Measurements from ENCODE around the gene BRCA1.
"Not testable (repeated sequence)": the region's sequence is repeated elsewhere in the genome, so short reads cannot be mapped to it uniquely, and the experiment has no call there.

BRCA1 gene

GRCh38 chr17:43125967-43126910 is 1.1 kb upstream of the BRCA1 start:
- TF ChIP-seq, protein P1, sequence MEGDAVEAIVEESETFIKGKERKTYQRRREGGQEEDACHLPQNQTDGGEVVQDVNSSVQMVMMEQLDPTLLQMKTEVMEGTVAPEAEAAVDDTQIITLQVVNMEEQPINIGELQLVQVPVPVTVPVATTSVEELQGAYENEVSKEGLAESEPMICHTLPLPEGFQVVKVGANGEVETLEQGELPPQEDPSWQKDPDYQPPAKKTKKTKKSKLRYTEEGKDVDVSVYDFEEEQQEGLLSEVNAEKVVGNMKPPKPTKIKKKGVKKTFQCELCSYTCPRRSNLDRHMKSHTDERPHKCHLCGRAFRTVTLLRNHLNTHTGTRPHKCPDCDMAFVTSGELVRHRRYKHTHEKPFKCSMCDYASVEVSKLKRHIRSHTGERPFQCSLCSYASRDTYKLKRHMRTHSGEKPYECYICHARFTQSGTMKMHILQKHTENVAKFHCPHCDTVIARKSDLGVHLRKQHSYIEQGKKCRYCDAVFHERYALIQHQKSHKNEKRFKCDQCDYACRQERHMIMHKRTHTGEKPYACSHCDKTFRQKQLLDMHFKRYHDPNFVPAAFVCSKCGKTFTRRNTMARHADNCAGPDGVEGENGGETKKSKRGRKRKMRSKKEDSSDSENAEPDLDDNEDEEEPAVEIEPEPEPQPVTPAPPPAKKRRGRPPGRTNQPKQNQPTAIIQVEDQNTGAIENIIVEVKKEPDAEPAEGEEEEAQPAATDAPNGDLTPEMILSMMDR (IDR thresholded peaks at IDR 0.05; ENCODE audit: low read depth, low read length) = no peak
- peak overlapping the region; percentile 87 for H3K4me3 ChIP-seq (ENCODE audit: low read depth, low read length)
- no peak for DNase-seq (ENCODE audit: low read depth, low spot score)
- in situ Hi-C loops (cut with HindIII; ENCODE audit: low sequenced_read_pairs) = no loop called here

DNA sequence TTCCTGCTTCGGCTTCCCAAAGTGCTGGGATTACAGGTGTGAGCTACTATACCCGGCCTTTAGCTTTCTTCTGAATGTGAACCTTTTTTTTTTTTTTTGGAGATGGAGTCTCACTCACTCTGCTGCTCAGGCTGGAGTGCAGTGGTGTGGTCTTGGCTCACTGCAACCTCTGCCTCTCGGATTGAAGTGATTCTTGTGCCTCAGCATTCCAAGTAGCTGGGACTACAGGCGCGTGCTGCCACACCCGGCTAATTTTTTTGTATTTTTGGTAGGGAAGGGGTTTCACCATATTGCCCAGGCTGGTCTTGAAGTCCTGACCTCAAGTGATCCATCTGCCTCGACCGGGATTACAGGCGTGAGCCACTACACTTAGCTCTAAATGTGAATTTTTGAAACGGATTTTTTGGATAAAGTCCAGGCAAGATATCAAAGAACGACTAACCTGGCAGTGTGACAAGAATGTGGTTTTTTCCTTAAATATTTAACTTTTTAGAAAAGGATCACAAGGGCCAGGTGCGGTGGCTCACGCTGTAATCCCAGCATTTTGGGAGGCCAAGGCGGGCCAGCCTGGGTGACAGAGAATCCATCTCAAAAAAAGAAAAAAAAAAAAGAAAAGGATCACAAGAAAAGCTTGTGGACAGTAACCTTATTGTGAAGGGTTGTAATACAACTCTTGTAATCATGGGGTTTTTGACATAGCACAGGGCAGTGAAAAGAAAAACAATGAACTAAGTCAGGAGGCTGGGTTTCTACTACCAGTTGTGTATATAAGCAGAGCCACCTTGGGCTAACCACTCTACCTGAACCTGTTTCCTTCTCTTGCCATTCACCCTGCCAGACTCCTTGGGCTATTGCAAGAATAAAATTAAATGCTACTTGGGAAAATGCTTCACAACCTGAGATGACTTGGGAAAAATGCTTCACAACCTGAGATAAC is 6.2 kb downstream of the BRCA1 start:
- in situ Hi-C loops (cut with HindIII; ENCODE audit: low sequenced_read_pairs) = no loop called here
- H3K4me3 ChIP-seq (ENCODE audit: low read depth, low read length) = no peak overlapping the region
- TF ChIP-seq, protein P1 (IDR thresholded peaks at IDR 0.05; ENCODE audit: low read depth, low read length) = no peak
- no peak for DNase-seq (ENCODE audit: low read depth, low spot score)

DNA sequence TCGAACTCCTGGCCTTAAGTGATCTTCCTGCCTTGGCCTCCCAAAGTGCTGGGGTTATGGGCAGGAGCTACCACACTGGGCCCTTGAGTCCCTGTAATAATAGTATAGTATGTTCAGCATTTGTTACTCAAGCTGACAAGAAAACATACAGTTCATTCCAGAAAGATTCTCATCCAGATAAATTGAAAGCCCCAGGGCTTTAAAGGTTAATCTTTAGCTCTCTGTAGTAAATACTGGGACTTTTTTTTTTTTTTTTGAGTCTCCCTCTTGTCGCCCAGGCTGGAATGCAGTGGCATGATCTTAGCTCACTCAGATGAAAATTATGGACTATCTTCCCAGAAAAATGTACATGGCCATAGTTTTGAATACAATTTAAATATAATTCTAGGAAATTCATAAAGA is 11.0 kb downstream of the BRCA1 start:
- TF ChIP-seq, protein P1 (IDR thresholded peaks at IDR 0.05; ENCODE audit: low read depth, low read length) = no peak
- DNase-seq (ENCODE audit: low read depth, low spot score) = no peak
- no peak overlapping the region for H3K4me3 ChIP-seq (ENCODE audit: low read depth, low read length)
- in situ Hi-C loops (cut with HindIII; ENCODE audit: low sequenced_read_pairs) = no loop called here

GRCh38 chr17:43106552-43106951 is 18.6 kb downstream of the BRCA1 start:
- DNase-seq (ENCODE audit: low read depth, low spot score) = no peak
- no peak overlapping the region for H3K4me3 ChIP-seq (ENCODE audit: low read depth, low read length)
- in situ Hi-C loops (cut with HindIII; ENCODE audit: low sequenced_read_pairs) = no loop called here
- TF ChIP-seq, protein P1 (IDR thresholded peaks at IDR 0.05; ENCODE audit: low read depth, low read length) = no peak

GRCh38 chr17:43105146-43105545 is 20.0 kb downstream of the BRCA1 start:
- no peak overlapping the region for H3K4me3 ChIP-seq (ENCODE audit: low read depth, low read length)
- no peak for DNase-seq (ENCODE audit: low read depth, low spot score)
- in situ Hi-C loops (cut with HindIII; ENCODE audit: low sequenced_read_pairs) = no loop called here
- TF ChIP-seq, protein P1 (IDR thresholded peaks at IDR 0.05; ENCODE audit: low read depth, low read length) = no peak

GRCh38 chr17:43104665-43105064 is 20.5 kb downstream of the BRCA1 start:
- DNase-seq (ENCODE audit: low read depth, low spot score) = no peak
- H3K4me3 ChIP-seq (ENCODE audit: low read depth, low read length) = no peak overlapping the region
- TF ChIP-seq, protein P1 (IDR thresholded peaks at IDR 0.05; ENCODE audit: low read depth, low read length) = no peak
- in situ Hi-C loops (cut with HindIII; ENCODE audit: low sequenced_read_pairs) = no loop called here

DNA sequence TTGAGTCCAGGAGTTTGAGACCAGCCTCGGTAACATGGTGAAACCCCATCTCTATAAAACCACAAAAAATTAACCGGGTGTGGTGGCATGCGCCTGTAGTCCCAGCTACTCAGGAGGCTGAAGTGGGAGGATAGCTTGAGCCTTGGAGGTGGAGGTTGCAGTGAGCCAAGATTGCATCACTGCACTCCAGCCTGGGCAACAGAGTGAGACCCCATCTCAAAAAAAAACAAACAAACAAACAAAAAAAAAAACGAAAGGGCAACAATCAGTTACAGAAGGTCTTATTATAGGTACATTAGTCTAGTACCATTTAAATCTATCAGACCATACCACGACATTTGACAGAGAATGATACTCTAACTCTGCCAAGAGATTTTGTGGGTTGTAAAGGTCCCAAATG is 29.8 kb downstream of the BRCA1 start:
- H3K4me3 ChIP-seq (ENCODE audit: low read depth, low read length); in situ Hi-C loops (cut with HindIII; ENCODE audit: low sequenced_read_pairs); DNase-seq (ENCODE audit: low read depth, low spot score): not testable (repeated sequence)
